ENCODE results near the gene ANAPC16.
"Not testable (repeated sequence)": the region's sequence is repeated elsewhere in the genome, so short reads cannot be mapped to it uniquely, and the experiment has no call there.

ANAPC16 gene

GRCh38 chr10:72277340-72277995, 61.7 kb downstream of the ANAPC16 start:
- Histone ChIP-seq H3K4me3 (no peak overlapping the region), H3K9me3 (no peaks in the 10 kb centered on the region), H3K27me3 (ENCODE audit: low read depth) (no peaks in the 10 kb centered on the region), H3K36me3 (replicated peaks) (peaks cover 19% of the 10 kb centered on the region), H3K4me1 (peaks cover 15% of the 10 kb centered on the region)
- DNase-seq (ENCODE audit: low spot score in 2 of 2) = no peak
- in situ Hi-C loops (cut with MboI; ENCODE audit: low sequenced_read_pairs) = no loop called here

GRCh38 chr10:72277996-72278667, 62.3 kb downstream of the ANAPC16 start:
- H3K27me3 ChIP-seq (ENCODE audit: low read depth) = no peaks in the 10 kb centered on the region
- H3K36me3 ChIP-seq (replicated peaks) = peaks cover 19% of the 10 kb centered on the region
- peaks cover 11% of the 10 kb centered on the region for H3K4me1 ChIP-seq
- no peak overlapping the region for H3K4me3 ChIP-seq
- no peak for DNase-seq (ENCODE audit: low spot score in 2 of 2)
- no peaks in the 10 kb centered on the region for H3K9me3 ChIP-seq
- in situ Hi-C loops (cut with MboI; ENCODE audit: low sequenced_read_pairs) = no loop called here

- Histone ChIP-seq H3K9me3 (no peaks in the 10 kb centered on the region), H3K4me1 (peaks cover 11% of the 10 kb centered on the region)
- in situ Hi-C loops (cut with MboI; ENCODE audit: low sequenced_read_pairs) = no loop called here
These were observed 63.0 kb downstream of the ANAPC16 start for GRCh38 chr10:72278668-72279393.

GRCh38 chr10:72279587-72279986, 63.8 kb downstream of the ANAPC16 start:
- H3K4me3 ChIP-seq; H3K27me3 ChIP-seq (ENCODE audit: low read depth); in situ Hi-C loops (cut with MboI; ENCODE audit: low sequenced_read_pairs); DNase-seq (ENCODE audit: low spot score in 2 of 2); H3K9me3 ChIP-seq: not testable (repeated sequence)
- Histone ChIP-seq H3K4me1 (peaks cover 11% of the 10 kb centered on the region), H3K36me3 (replicated peaks) (peaks cover 15% of the 10 kb centered on the region)

More at GRCh38 chr10:72278668-72279393, 63.0 kb downstream of the ANAPC16 start:
- Histone ChIP-seq H3K36me3 (replicated peaks) (peaks cover 19% of the 10 kb centered on the region), H3K4me3 (no peak overlapping the region), H3K27me3 (ENCODE audit: low read depth) (no peaks in the 10 kb centered on the region)
- DNase-seq (ENCODE audit: low spot score in 2 of 2) = no peak

- Histone ChIP-seq H3K27me3 (ENCODE audit: low read depth) (no peaks in the 10 kb centered on the region), H3K4me1 (no peaks in the 10 kb centered on the region), H3K36me3 (replicated peaks) (no peaks in the 10 kb centered on the region), H3K4me3 (no peak overlapping the region), H3K9me3 (no peaks in the 10 kb centered on the region)
- in situ Hi-C loops (cut with MboI; ENCODE audit: low sequenced_read_pairs) = no loop called here
- DNase-seq (ENCODE audit: low spot score in 2 of 2) = no peak
These were observed 67.3 kb downstream of the ANAPC16 start for GRCh38 chr10:72283131-72283530.
